ENCODE data around the gene AFAP1L1.

The AFAP1L1 gene

GRCh38 chr5:149283626-149284480 is 12.2 kb downstream of the AFAP1L1 start:
- no peak for DNase-seq (ENCODE audit: low read depth)
- TF ChIP-seq CTCF (IDR thresholded peaks at IDR 0.05; ENCODE audit: control insufficient read depth, extremely low read depth, insufficient read depth): no peak
- H3K4me3 ChIP-seq (ENCODE audit: low read depth, low read length): no peak overlapping the region

- no peak for TF ChIP-seq CTCF (IDR thresholded peaks at IDR 0.05; ENCODE audit: control insufficient read depth, extremely low read depth, insufficient read depth)
Observed at GRCh38 chr5:149284501-149284900, 12.8 kb downstream of the AFAP1L1 start.

GRCh38 chr5:149285153-149285552 is 13.5 kb downstream of the AFAP1L1 start:
- DNase-seq (ENCODE audit: low read depth): no peak
- no peak overlapping the region for H3K4me3 ChIP-seq (ENCODE audit: low read depth, low read length)
- no peak for TF ChIP-seq CTCF (IDR thresholded peaks at IDR 0.05; ENCODE audit: control insufficient read depth, extremely low read depth, insufficient read depth)

More at GRCh38 chr5:149284501-149284900, 12.8 kb downstream of the AFAP1L1 start:
- DNase-seq (ENCODE audit: low read depth): no peak
- H3K4me3 ChIP-seq (ENCODE audit: low read depth, low read length): no peak overlapping the region

- H3K4me3 ChIP-seq (ENCODE audit: low read depth, low read length): no peak overlapping the region
- no peak for DNase-seq (ENCODE audit: low read depth)
- TF ChIP-seq CTCF (IDR thresholded peaks at IDR 0.05; ENCODE audit: control insufficient read depth, extremely low read depth, insufficient read depth): no peak
Observed at GRCh38 chr5:149288436-149288835, 16.8 kb downstream of the AFAP1L1 start.

GRCh38 chr5:149289301-149289700 is 17.6 kb downstream of the AFAP1L1 start:
- TF ChIP-seq CTCF (IDR thresholded peaks at IDR 0.05; ENCODE audit: control insufficient read depth, extremely low read depth, insufficient read depth): no peak
- no peak for DNase-seq (ENCODE audit: low read depth)
- no peak overlapping the region for H3K4me3 ChIP-seq (ENCODE audit: low read depth, low read length)

GRCh38 chr5:149294872-149295829 is 23.5 kb downstream of the AFAP1L1 start:
- no peak for TF ChIP-seq CTCF (IDR thresholded peaks at IDR 0.05; ENCODE audit: control insufficient read depth, extremely low read depth, insufficient read depth)
- no peak for DNase-seq (ENCODE audit: low read depth)
- H3K4me3 ChIP-seq (ENCODE audit: low read depth, low read length): no peak overlapping the region
